Lower leg skin (tissue), 3 donors: ENCODE results near the gene KIF1B.

Experiments used
- POLR2A ChIP-seq, 2 donors: fragments of 450-650 bp; IDR thresholded peaks; one replicate each; pipeline ENCODE4 v1.6.1; 2016 to 2017; ENCODE audit warnings: antibody characterized with exemption in 2 of 2, mild to moderate bottlenecking in 1 of 2, moderate library complexity in 1 of 2
- TF ChIP-seq, protein P1 (sequence below), 3 donors: fragments of 450-650 bp; IDR thresholded peaks; one replicate each; pipeline ENCODE4 v1.5.1; 2016; ENCODE audit warnings: antibody characterized with exemption in 3 of 3, mild to moderate bottlenecking in 3 of 3, moderate library complexity in 2 of 3

DNA sequence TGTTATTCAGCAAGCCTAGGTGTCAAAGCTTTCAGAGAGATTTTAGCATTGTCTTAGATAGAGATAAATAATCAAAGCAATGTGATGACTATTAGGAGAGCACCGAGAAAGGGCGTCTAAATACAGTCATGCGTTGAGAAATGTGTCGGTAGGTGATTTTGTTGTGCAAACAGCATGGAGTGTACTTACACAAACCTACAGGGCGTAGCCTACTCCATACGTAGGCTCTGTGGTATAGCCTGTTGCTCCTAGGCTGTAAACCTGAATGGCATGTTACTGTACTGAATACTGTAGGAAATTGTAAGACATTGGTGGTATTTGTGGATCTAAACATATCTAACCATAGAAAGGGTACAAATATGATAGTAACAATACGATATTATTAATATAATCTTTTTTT is 31.8 kb downstream of the KIF1B start:
- TF ChIP-seq, protein P1, sequence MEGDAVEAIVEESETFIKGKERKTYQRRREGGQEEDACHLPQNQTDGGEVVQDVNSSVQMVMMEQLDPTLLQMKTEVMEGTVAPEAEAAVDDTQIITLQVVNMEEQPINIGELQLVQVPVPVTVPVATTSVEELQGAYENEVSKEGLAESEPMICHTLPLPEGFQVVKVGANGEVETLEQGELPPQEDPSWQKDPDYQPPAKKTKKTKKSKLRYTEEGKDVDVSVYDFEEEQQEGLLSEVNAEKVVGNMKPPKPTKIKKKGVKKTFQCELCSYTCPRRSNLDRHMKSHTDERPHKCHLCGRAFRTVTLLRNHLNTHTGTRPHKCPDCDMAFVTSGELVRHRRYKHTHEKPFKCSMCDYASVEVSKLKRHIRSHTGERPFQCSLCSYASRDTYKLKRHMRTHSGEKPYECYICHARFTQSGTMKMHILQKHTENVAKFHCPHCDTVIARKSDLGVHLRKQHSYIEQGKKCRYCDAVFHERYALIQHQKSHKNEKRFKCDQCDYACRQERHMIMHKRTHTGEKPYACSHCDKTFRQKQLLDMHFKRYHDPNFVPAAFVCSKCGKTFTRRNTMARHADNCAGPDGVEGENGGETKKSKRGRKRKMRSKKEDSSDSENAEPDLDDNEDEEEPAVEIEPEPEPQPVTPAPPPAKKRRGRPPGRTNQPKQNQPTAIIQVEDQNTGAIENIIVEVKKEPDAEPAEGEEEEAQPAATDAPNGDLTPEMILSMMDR (IDR thresholded peaks at IDR 0.05) = no peak
- TF ChIP-seq POLR2A (IDR thresholded peaks at IDR 0.05) = no peak
